Smooth muscle cell (in vitro differentiated cells): ENCODE results near the gene TDG. TPM values are rescaled to one million over a fixed set of nuclear protein-coding genes. Genes with fewer than 3 reads are reported as not detected.
"Not testable (repeated sequence)": the region's sequence is repeated elsewhere in the genome, so short reads cannot be mapped to it uniquely, and the experiment has no call there.

Source experiments
- DNase-seq: peaks from one replicate; lab custom pipeline; 2025; ENCODE audit not compliant: unreplicated experiment; lab: John Stamatoyannopoulos, UW
- H2AFZ ChIP-seq: fragments of 200-600 bp; sonication (generic); 2 replicates; pipeline ENCODE4 v1.6.0; 2016; ENCODE audit warnings: antibody characterized with exemption, low read depth, mild to moderate bottlenecking
- H3F3A ChIP-seq: fragments of 200-600 bp; sonication (generic); 2 replicates; pipeline ENCODE4 v1.6.0; 2017; ENCODE audit warnings: antibody characterized with exemption, low read depth
- H3K27ac ChIP-seq: fragments of 200-600 bp; sonication (generic); 2 replicates; pipeline ENCODE4 v1.5.1; 2016; ENCODE audit warnings: low read depth, mild to moderate bottlenecking
- H3K27me3 ChIP-seq: fragments of 200-600 bp; sonication (generic); 2 replicates; pipeline ENCODE4 v1.6.1; 2016; ENCODE audit warnings: low read depth, mild to moderate bottlenecking
- H3K36me3 ChIP-seq: fragments of 200-600 bp; sonication (generic); 2 replicates; pipeline ENCODE4 v1.5.1; 2016; ENCODE audit warnings: low read depth
- H3K4me1 ChIP-seq: fragments of 200-600 bp; sonication (generic); 2 replicates; pipeline ENCODE4 v1.5.1; 2016; ENCODE audit warnings: low read depth
- H3K4me2 ChIP-seq: fragments of 200-600 bp; sonication (generic); 2 replicates; pipeline ENCODE4 v1.6.0; 2016; ENCODE audit warnings: mild to moderate bottlenecking
- H3K4me3 ChIP-seq: fragments of 200-600 bp; sonication (generic); 2 replicates; pipeline ENCODE4 v1.5.1; 2016; ENCODE audit warnings: mild to moderate bottlenecking
- H3K79me2 ChIP-seq: fragments of 200-600 bp; sonication (generic); 2 replicates; pipeline ENCODE4 v1.6.0; 2016; ENCODE audit warnings: low read depth, mild to moderate bottlenecking
- H3K9ac ChIP-seq: fragments of 200-600 bp; sonication (generic); 2 replicates; pipeline ENCODE4 v1.6.0; 2016; ENCODE audit warnings: low read depth
- H3K9me3 ChIP-seq: fragments of 200-600 bp; sonication (generic); replicated peaks from 2 replicates; pipeline ENCODE4 v1.5.1; 2016; ENCODE audit warnings: low read depth
- H4K20me1 ChIP-seq: fragments of 200-600 bp; sonication (generic); 2 replicates; pipeline ENCODE4 v1.6.0; 2016; ENCODE audit warnings: low read depth
- WGBS: methylation state at CpG from one replicate; pipeline ENCODE4 v1.1.7; 2016; ENCODE audit warnings: low lambda C conversion rate; 5-methylcytosine and 5-hydroxymethylcytosine counted together
- polyA plus RNA-seq: library from polyadenylated mRNA; unstranded; fragments of >200 nt; fragmentation: Nextera tagmentation; extraction: Ambion mirVana; gene quantifications from 2 replicates; pipeline ENCODE4 v1.2.1, GENCODE V29; 2016
- total RNA-seq: library from RNA; depleted of rRNA; stranded (reverse); fragments of >200 nt; gene quantifications from 2 replicates; pipeline ENCODE4 v1.2.3, GENCODE V29; 2014
- TF ChIP-seq, protein P1 (sequence below): fragments of 200-600 bp; sonication (generic); IDR thresholded peaks from 2 replicates; pipeline ENCODE4 v1.5.1; 2017; ENCODE audit warnings: borderline replicate concordance, mild to moderate bottlenecking, antibody characterized with exemption; ENCODE audit not compliant: insufficient read depth, poor library complexity, severe bottlenecking

The TDG gene
- total and polyA plus RNA-seq, 2 experiments from 2014 or later, result 34.5 to 61.1 TPM

DNA sequence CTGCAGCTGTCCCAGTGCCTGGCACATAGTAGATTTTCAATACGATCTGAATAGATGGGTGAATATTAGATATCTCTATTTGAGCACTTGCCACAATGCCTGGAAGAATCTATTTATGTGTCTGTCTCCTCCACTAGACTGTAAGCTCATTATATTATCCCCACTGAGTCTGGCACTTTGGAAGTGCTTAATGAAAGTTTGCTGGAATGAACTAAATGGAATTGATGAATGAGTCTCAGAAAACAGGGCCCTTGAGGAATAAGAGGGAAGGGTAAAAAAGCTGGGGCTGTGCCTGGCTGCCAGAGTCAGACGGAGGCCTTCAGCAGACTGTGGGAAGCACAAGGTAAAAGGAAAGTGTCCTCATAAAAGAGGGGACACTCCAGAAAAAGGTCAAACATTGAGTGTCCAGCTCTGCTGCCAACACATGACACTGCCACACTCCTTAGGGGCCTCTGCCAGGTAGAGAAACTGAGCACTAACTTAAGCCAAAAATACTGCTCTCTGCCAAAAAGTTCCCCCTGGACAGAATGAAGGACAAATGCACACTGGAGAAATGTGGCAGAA is 45.0 kb downstream of the TDG start:
- no peaks in the 10 kb centered on the region for H3K4me1 ChIP-seq
- TF ChIP-seq, protein P1, sequence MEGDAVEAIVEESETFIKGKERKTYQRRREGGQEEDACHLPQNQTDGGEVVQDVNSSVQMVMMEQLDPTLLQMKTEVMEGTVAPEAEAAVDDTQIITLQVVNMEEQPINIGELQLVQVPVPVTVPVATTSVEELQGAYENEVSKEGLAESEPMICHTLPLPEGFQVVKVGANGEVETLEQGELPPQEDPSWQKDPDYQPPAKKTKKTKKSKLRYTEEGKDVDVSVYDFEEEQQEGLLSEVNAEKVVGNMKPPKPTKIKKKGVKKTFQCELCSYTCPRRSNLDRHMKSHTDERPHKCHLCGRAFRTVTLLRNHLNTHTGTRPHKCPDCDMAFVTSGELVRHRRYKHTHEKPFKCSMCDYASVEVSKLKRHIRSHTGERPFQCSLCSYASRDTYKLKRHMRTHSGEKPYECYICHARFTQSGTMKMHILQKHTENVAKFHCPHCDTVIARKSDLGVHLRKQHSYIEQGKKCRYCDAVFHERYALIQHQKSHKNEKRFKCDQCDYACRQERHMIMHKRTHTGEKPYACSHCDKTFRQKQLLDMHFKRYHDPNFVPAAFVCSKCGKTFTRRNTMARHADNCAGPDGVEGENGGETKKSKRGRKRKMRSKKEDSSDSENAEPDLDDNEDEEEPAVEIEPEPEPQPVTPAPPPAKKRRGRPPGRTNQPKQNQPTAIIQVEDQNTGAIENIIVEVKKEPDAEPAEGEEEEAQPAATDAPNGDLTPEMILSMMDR, result no peak
- no peaks in the 10 kb centered on the region for H3K9me3 ChIP-seq
- H3K36me3 ChIP-seq, result no peaks in the 10 kb centered on the region
- H3K9ac ChIP-seq, result no peak overlapping the region
- no peaks in the 10 kb centered on the region for H3K79me2 ChIP-seq
- DNase-seq, result no peak
- no peak overlapping the region for H2AFZ ChIP-seq
- H3K4me3 ChIP-seq, result no peak overlapping the region
- 95% methylated on average over 2 of the region's 2 CpGs for WGBS
- H3K4me2 ChIP-seq, result no peak overlapping the region
- H3K27me3 ChIP-seq, result no peaks in the 10 kb centered on the region
- no peaks in the 10 kb centered on the region for H3F3A ChIP-seq
- no peak overlapping the region for H3K27ac ChIP-seq
- no peaks in the 10 kb centered on the region for H4K20me1 ChIP-seq

DNA sequence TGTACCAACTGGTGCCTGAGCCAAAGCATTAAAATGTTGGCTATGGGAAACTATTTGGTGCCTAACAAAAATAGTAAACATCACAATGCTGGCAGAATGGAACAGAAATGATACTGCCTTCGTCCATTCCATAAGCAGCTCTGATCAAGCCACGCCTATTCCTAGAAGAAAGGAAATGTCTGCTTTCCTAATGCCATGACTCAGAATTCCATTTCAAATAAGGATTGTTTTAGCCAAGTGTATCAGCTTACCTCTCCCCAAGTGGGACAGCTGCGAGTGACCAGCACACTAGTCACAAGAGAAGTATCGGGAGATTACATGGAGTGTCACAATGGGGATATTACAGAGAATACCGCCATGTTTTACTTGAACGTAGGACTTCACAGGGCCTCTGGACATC is 45.6 kb downstream of the TDG start:
- Histone ChIP-seq H3K4me1 (no peaks in the 10 kb centered on the region), H2AFZ (no peak overlapping the region), H3K4me3 (no peak overlapping the region), H3K4me2 (no peak overlapping the region), H3K9me3 (no peaks in the 10 kb centered on the region), H3K27ac (no peak overlapping the region), H4K20me1 (no peaks in the 10 kb centered on the region), H3K36me3 (no peaks in the 10 kb centered on the region), H3K9ac (no peak overlapping the region), H3K79me2 (no peaks in the 10 kb centered on the region), H3F3A (no peaks in the 10 kb centered on the region), H3K27me3 (no peaks in the 10 kb centered on the region)
- TF ChIP-seq, protein P1, result no peak
- no peak for DNase-seq
- 63% methylated on average over 6 of the region's 6 CpGs for WGBS

DNA sequence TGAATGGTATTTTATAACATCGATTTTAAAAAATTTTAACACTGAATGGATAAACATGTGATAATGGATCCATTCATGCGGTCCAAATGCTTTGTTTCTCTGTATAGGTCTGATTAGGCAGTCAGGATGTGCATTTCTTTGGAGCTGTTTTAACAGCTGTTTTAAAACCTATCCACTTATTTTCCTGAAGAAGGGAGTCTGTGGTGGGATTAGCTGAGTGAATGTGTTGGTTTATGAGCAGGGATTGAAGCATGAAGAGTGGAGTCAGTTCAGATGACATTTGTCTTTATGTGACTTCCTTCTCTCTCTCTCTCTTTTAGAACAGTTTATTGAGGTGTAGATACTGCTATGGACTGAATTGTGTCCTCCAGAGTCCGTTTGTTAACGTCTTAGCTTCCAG is 46.7 kb downstream of the TDG start:
- WGBS, result 60% methylated on average over 4 of the region's 4 CpGs
- Histone ChIP-seq H3K4me2 (no peak overlapping the region), H3K27ac (no peak overlapping the region), H3F3A (no peaks in the 10 kb centered on the region), H3K36me3 (no peaks in the 10 kb centered on the region), H4K20me1 (no peaks in the 10 kb centered on the region), H3K4me1 (no peaks in the 10 kb centered on the region), H2AFZ (no peak overlapping the region), H3K4me3 (no peak overlapping the region), H3K9me3 (no peaks in the 10 kb centered on the region), H3K27me3 (no peaks in the 10 kb centered on the region), H3K9ac (no peak overlapping the region), H3K79me2 (no peaks in the 10 kb centered on the region)
- no peak for DNase-seq
- TF ChIP-seq, protein P1, result no peak

DNA sequence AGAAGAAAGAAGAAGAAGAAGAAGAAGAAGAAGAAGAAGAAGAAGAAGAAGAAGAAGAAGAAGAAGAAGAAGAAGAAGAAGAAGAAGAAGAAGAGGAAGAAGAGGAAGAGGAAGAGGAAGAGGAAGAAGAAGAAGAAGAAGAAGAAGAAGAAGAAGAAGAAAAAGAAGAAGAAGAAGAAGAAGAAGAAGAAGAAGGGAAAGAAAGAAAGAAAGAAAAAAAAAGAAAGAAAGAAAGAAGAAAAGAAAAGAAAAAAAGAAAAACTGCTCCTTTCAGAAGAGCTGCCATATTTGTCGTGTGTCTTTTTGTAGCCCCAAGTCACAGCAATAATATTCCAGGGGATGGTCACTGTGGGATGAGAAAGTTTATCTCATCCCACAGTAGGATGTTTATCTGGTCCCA is 56.2 kb downstream of the TDG start:
- H4K20me1 ChIP-seq, H3F3A ChIP-seq, H3K36me3 ChIP-seq, H3K9me3 ChIP-seq, H3K27ac ChIP-seq, H3K4me2 ChIP-seq, H2AFZ ChIP-seq, H3K27me3 ChIP-seq, DNase-seq, H3K4me3 ChIP-seq, H3K9ac ChIP-seq, H3K79me2 ChIP-seq, H3K4me1 ChIP-seq: not testable (repeated sequence)
- WGBS, result 81% methylated on average over 1 of the region's 1 CpG
